HG03565 (cell line): ENCODE measurements around the gene HDAC10.
A peak's percentile ranks its signal among the peaks of the same experiment; 100 is the strongest.

Experiments used
- ATAC-seq: cut with Tn5 transposase; IDR thresholded peaks from one replicate; pipeline ENCODE4 v1.9.1; 2021; ENCODE audit warnings: mild to moderate bottlenecking, moderate library complexity; ENCODE audit not compliant: unreplicated experiment

Gene HDAC10

GRCh38 chr22:50250555-50251476, at the start of gene HDAC10:
Gene HDAC10 (minus strand): TSS chr22:50251265. CDS start chr22:50251032, 233 bp downstream.
- peak; percentile 37 for ATAC-seq

- no peak for ATAC-seq
Observed at GRCh38 chr22:50300620-50301257, 49.7 kb upstream of the HDAC10 start.

- no peak for ATAC-seq
Observed at GRCh38 chr22:50299785-50300619, 48.9 kb upstream of the HDAC10 start.

GRCh38 chr22:50298937-50299784, 48.1 kb upstream of the HDAC10 start:
- no peak for ATAC-seq

- ATAC-seq, result no peak
Observed at GRCh38 chr22:50298266-50298637, 47.2 kb upstream of the HDAC10 start.

- no peak for ATAC-seq
Observed at GRCh38 chr22:50297510-50298265, 46.6 kb upstream of the HDAC10 start.

DNA sequence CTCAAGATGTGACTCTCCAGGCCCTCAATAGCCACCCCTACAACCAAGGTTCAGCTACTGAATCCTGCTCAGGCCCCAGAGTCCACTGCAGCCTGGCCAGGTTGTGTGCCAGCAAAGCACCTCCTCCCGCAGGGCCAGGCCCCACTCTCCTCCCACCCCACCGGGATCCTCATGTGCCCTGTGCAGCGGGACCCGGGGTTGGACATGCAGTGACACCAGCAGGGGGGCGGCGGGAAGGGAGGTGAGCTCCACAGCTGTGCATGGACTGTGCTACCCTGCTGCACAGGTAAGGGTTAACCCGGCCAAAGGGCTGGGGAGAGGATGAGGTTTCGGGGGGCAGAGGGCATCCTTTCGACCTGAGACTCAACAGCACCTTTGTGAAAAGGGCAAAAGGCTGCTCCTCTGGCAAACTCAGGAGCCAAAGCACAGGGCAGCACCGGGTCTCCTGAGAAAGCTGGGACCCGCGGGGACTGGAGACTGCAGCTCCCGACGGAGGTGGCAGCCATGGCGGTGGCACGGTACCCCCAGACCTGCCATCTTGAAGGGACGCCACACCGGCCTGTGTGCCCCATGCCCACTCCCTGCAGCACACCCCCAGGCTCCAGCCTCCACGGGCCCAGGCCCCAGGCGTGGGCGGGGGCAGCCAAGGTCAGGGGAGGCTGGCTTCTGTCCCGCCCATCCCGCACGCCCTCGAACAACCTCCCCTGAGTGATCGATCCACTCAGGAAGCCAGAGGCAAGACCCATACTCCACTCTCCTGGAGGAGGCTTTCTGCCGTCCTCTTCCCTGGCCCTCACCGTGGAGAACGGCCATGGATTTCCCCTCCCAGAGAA, 45.8 kb upstream of the HDAC10 start:
- ATAC-seq, result no peak

- no peak for ATAC-seq
Observed at GRCh38 chr22:50294319-50294656, 43.2 kb upstream of the HDAC10 start.

DNA sequence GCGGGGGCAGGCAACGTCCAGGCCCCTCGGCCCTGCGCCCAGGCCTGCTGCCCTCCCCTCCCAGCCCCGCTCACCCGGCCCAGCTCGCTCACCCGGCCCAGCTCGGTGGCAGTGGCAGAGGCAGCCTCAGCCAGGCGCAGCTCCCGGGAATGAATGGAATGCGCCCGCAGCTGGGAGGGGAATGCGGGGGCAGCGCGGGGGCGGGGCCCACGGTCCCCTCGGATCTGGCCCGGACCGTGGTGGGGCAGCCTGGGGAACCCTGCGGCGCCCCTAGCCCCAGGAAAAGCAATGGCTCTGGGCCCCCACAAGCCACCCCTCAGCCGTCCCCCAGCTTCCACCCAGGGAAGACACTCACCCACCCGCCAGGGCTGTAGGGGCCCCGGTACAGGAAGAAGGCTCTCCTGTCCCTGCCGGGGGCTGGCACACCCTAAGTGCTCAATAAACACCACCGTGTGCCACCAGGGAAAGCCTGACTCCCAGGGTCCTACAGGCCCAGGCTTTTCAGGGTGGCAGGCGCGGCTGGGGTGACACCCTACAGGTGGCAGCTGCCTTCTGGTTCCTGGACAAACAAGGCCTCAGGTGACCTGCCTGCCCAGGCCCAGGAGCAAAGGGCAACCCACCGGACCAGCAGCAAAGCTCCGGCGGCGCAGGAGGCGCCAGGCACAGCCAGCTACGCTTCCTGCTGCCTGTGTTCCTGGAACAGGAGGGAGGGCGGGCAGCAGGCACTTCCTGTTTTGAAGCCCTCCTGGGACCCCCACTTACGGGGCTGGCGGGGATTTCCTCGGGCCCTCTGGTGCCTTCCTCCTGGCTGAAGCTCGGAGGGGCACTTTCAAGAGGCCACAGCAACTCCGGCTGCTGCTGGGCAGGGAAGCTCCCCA, 42.6 kb upstream of the HDAC10 start:
- no peak for ATAC-seq

GRCh38 chr22:50292643-50293440, 41.8 kb upstream of the HDAC10 start:
- no peak for ATAC-seq

GRCh38 chr22:50289942-50290630, 39.0 kb upstream of the HDAC10 start:
- no peak for ATAC-seq

GRCh38 chr22:50289151-50289941, 38.3 kb upstream of the HDAC10 start:
- no peak for ATAC-seq

DNA sequence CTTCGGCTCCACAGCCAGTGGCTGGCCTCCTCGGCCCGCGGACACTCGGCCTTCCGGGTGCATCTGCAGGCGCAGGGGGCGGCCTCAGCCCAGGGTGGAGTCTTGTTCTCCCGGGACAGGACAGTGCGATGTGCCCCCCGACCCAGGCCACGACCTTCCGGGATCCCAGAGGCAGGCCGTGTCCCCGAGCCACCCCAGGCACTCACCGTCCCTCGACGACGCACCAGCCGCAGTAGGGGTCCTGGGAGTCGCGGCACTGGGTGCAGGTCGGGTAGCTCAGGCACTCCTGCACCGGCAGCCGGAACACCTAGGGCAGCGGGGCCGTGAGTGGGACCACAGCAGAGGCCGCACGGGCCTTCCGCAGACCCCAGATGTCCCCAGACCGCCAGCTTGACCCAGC, 36.7 kb upstream of the HDAC10 start:
- no peak for ATAC-seq

DNA sequence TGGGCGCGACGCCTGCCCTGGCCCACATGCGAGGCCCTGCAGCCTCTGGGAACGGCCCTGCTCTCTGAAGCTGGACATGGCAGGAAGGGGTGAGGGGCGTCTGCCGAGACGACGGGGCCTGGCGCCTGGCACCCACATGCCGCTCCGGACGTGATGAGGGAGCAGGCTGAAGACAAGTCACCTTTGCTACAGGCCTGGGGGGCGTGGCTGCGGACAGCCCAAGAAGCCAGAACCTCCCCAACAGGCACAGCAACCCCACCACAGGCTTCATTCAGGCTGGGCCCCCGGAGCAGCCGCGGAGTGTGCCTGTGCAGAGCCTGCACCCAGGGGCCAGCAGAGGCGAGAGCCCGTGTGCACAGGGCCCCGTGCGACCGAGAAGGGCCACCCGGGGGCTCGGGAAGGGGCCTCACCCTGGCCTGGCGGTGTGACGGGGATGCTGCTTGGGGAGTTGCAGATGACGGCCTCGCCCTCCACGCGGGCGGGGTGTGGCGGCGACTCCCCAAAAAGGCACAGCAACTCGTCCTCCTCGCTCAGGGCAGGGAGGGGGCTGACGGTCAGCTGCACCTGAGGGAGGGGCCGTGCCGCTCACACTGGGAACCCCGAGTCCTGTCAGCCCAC, 35.7 kb upstream of the HDAC10 start:
- ATAC-seq, result no peak

DNA sequence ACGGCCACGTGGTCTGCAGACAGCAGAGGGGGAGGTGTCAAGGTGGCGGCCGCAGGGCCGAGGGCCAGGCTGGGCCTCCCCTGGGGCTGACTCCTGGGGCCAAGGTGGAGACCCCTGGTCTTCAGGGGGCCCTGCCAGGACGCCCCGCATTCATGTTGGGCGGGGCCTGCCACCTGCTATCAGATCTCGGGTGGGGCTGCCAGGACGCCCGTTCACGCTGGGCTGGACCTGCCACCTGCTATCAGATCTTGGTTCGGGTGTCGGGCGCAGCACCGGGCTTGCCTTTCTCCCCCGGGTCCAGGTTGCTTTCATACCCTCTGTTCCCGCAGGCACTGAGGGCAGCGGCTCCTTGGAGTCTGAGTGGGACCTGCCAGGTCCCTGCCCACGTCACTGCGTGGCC, 35.2 kb upstream of the HDAC10 start:
- no peak for ATAC-seq
